GM12891 (cell line): ENCODE measurements around the gene CSAD.

ENCODE experiments used
- POLR2A ChIP-seq: IDR thresholded peaks from 2 replicates; pipeline ENCODE4 v1.6.1; 2011; ENCODE audit warnings: low read depth, low read length, control low read depth
- POLR2AphosphoS5 ChIP-seq: IDR thresholded peaks from 2 replicates; pipeline ENCODE4 v1.6.1; 2011; ENCODE audit warnings: low read depth, low read length, control low read depth
- POU2F2 ChIP-seq: IDR thresholded peaks from 2 replicates; pipeline ENCODE4 v1.6.1; 2011; ENCODE audit warnings: low read depth, mild to moderate bottlenecking, control low read depth, low read length, moderate library complexity
- SPI1 ChIP-seq: IDR thresholded peaks from 2 replicates; pipeline ENCODE4 v1.6.1; 2011; ENCODE audit warnings: low read depth, low read length, control low read depth
- TAF1 ChIP-seq: IDR thresholded peaks from 2 replicates; pipeline ENCODE4 v1.6.1; 2011; ENCODE audit warnings: low read depth, low read length, control low read depth

DNA sequence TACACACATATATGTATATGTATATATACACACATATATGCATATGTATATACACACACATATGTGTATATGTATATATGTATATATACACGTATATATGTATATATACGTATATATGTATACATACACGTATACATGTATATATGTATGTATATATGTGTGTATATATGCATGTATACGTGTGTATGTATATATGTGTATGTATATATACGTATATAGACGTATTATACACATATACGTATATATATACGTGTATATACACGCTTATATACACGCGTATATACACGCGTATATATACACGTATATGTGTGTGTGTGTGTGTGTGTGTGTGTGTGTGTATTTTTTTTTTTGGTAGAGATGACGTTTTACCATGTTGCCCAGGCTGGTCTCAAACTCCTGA lies 33.1 kb downstream of the CSAD start:
- TF ChIP-seq POLR2AphosphoS5 (no peak), POLR2A (no peak), TAF1 (no peak), SPI1 (no peak), POU2F2 (no peak)
